Endodermal cell (in vitro differentiated cells): ENCODE data around the gene NDUFA12. TPM values are rescaled to one million over a fixed set of nuclear protein-coding genes. Genes with fewer than 3 reads are reported as not detected.

Experiments used
- DNase-seq: peaks from one replicate; pipeline ENCODE4 v3.0.0-alpha.2; 2017
- H3K27ac ChIP-seq: 2 replicates; pipeline ENCODE4 v1.5.1; 2013; ENCODE audit warnings: mild to moderate bottlenecking, low read depth, low read length, moderate library complexity
- H3K27me3 ChIP-seq: 2 replicates; pipeline ENCODE4 v1.6.1; 2013; ENCODE audit warnings: mild to moderate bottlenecking, low read length, moderate library complexity; ENCODE audit not compliant: insufficient read depth, control insufficient read depth, poor library complexity, severe bottlenecking
- H3K36me3 ChIP-seq: 2 replicates; pipeline ENCODE4 v1.7.0; 2013; ENCODE audit warnings: mild to moderate bottlenecking, low read length, moderate library complexity; ENCODE audit not compliant: control insufficient read depth, insufficient read depth
- H3K4me1 ChIP-seq: one replicate; pipeline ENCODE4 v1.7.0; 2013; ENCODE audit warnings: low read length; ENCODE audit not compliant: control insufficient read depth, insufficient read depth
- H3K4me3 ChIP-seq: 2 replicates; pipeline ENCODE4 v1.5.1; 2013; ENCODE audit warnings: mild to moderate bottlenecking, low read length, moderate library complexity
- H3K9ac ChIP-seq: 2 replicates; pipeline ENCODE4 v1.6.1; 2013; ENCODE audit warnings: mild to moderate bottlenecking, low read length, moderate library complexity; ENCODE audit not compliant: poor library complexity, severe bottlenecking; ENCODE audit errors: extremely low read depth
- H3K9me3 ChIP-seq: 2 replicates; pipeline ENCODE4 v1.6.1; 2013; ENCODE audit warnings: mild to moderate bottlenecking, low read length, moderate library complexity; ENCODE audit not compliant: control insufficient read depth
- H3K27ac Mint-ChIP-seq: 2 replicates; pipeline ENCODE4 v1.8.0; 2020; ENCODE audit warnings: mixed read lengths
- H3K27me3 Mint-ChIP-seq: 2 replicates; pipeline ENCODE4 v1.8.0; 2021; ENCODE audit warnings: mild to moderate bottlenecking, mixed read lengths; ENCODE audit not compliant: insufficient read depth
- H3K36me3 Mint-ChIP-seq: 2 replicates; pipeline ENCODE4 v1.8.0; 2020; ENCODE audit warnings: low read depth, mixed read lengths
- H3K4me1 Mint-ChIP-seq: 2 replicates; pipeline ENCODE4 v1.8.0; 2020; ENCODE audit warnings: mixed read lengths
- H3K4me3 Mint-ChIP-seq: 2 replicates; pipeline ENCODE4 v1.8.0; 2020; ENCODE audit warnings: mild to moderate bottlenecking, moderate library complexity, mixed read lengths
- H3K9me3 Mint-ChIP-seq: 2 replicates; pipeline ENCODE4 v1.8.0; 2020; ENCODE audit warnings: mild to moderate bottlenecking, mixed read lengths
- WGBS, 2 experiments: methylation state at CpG; one replicate each; pipeline versions ENCODE4 v1.1.5 to v1.1.7; 2013; ENCODE audit warnings: missing lambda C conversion rate in 2 of 2, mixed read lengths in 1 of 2; ENCODE audit not compliant: insufficient coverage in 1 of 2, insufficient read length in 1 of 2; 5-methylcytosine and 5-hydroxymethylcytosine counted together
- total RNA-seq, 2 donors: library from RNA; stranded (reverse); fragmentation: NEBNext Ultra II Directional in 1 of 2; extraction: Animal tissue kit (Norgen Biotek cat#: 25700) in 1 of 2; gene quantifications; 2 replicates in 1 of 2; 3 replicates in 1 of 2; pipeline ENCODE4 v1.2.1, GENCODE V29; 2021
- TF ChIP-seq, protein P1 (sequence below): fragments of 200-600 bp; sonication (generic); conservative IDR thresholded peaks from 2 replicates; pipeline ENCODE4 v1.5.0; 2021; ENCODE audit warnings: antibody characterized with exemption, mild to moderate bottlenecking

The NDUFA12 gene
- total RNA-seq, 2 donors from 2014 or later = 113 to 131 TPM

DNA sequence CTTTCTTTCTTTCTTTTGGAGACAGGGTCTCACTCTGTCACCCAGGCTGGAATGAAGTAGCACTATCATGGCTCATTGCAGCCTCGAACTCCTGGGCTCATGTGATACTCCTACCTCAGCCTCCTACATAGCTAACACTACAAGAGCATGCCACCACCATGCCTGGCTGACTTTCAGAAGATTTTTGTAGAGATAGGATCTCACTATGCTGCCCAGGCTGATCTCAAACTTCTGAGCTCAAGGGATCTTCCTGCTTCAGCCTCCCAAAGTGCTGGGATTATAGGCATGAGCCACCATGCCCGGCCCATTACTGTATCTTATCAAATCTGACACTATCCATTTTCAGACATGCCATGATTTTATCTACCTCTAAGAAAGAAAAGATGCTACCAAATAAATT, 31.6 kb downstream of the NDUFA12 start:
- Histone ChIP-seq H3K27ac (no peak overlapping the region), H3K4me1 (peaks cover 4% of the 10 kb centered on the region), H3K9ac (no peak overlapping the region), H3K4me3 (no peak overlapping the region), H3K9me3 (no peaks in the 10 kb centered on the region), H3K36me3 (peaks cover 8% of the 10 kb centered on the region), H3K27me3 (no peaks in the 10 kb centered on the region)
- Mint-ChIP-seq H3K36me3 (peaks cover 17% of the 10 kb centered on the region), H3K27ac (no peak overlapping the region), H3K4me3 (no peak overlapping the region), H3K27me3 (no peaks in the 10 kb centered on the region), H3K4me1 (no peaks in the 10 kb centered on the region), H3K9me3 (no peaks in the 10 kb centered on the region)
- TF ChIP-seq, protein P1, sequence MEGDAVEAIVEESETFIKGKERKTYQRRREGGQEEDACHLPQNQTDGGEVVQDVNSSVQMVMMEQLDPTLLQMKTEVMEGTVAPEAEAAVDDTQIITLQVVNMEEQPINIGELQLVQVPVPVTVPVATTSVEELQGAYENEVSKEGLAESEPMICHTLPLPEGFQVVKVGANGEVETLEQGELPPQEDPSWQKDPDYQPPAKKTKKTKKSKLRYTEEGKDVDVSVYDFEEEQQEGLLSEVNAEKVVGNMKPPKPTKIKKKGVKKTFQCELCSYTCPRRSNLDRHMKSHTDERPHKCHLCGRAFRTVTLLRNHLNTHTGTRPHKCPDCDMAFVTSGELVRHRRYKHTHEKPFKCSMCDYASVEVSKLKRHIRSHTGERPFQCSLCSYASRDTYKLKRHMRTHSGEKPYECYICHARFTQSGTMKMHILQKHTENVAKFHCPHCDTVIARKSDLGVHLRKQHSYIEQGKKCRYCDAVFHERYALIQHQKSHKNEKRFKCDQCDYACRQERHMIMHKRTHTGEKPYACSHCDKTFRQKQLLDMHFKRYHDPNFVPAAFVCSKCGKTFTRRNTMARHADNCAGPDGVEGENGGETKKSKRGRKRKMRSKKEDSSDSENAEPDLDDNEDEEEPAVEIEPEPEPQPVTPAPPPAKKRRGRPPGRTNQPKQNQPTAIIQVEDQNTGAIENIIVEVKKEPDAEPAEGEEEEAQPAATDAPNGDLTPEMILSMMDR = no peak
- no peak for DNase-seq
- WGBS, 2 experiments = 67 to 90% methylated on average over 1 to 2 of the region's 2 CpGs

- H3K4me3 ChIP-seq = no peak overlapping the region
- TF ChIP-seq, protein P1 = no peak
- no peaks in the 10 kb centered on the region for H3K27me3 ChIP-seq
- Mint-ChIP-seq H3K27ac (no peak overlapping the region), H3K4me1 (no peaks in the 10 kb centered on the region), H3K36me3 (peaks cover 17% of the 10 kb centered on the region), H3K27me3 (no peaks in the 10 kb centered on the region), H3K9me3 (no peaks in the 10 kb centered on the region), H3K4me3 (no peak overlapping the region)
- no peak overlapping the region for H3K27ac ChIP-seq
- WGBS, 2 experiments = 100% methylated on average over 1 of the region's 1 CpG; no CpG with 5 or more reads in 1 of the 2 experiments
- H3K9ac ChIP-seq = no peak overlapping the region
- H3K4me1 ChIP-seq = peaks cover 4% of the 10 kb centered on the region
- peaks cover 8% of the 10 kb centered on the region for H3K36me3 ChIP-seq
- no peak for DNase-seq
- H3K9me3 ChIP-seq = no peaks in the 10 kb centered on the region
Observed at GRCh38 chr12:94970560-94970959, 32.9 kb downstream of the NDUFA12 start.

- no peaks in the 10 kb centered on the region for H3K4me1 Mint-ChIP-seq
- TF ChIP-seq, protein P1 = no peak
Observed at GRCh38 chr12:94969424-94969823, 34.1 kb downstream of the NDUFA12 start.

More at GRCh38 chr12:94969424-94969823, 34.1 kb downstream of the NDUFA12 start:
- no peak overlapping the region for H3K27ac ChIP-seq
- DNase-seq = no peak
- H3K9ac ChIP-seq = no peak overlapping the region
- Mint-ChIP-seq H3K27ac (no peak overlapping the region), H3K4me3 (no peak overlapping the region), H3K27me3 (no peaks in the 10 kb centered on the region), H3K36me3 (peaks cover 15% of the 10 kb centered on the region), H3K9me3 (no peaks in the 10 kb centered on the region)
- H3K36me3 ChIP-seq = peaks cover 8% of the 10 kb centered on the region
- no peak overlapping the region for H3K4me3 ChIP-seq
- H3K4me1 ChIP-seq = peaks cover 4% of the 10 kb centered on the region
- H3K27me3 ChIP-seq = no peaks in the 10 kb centered on the region
- no peaks in the 10 kb centered on the region for H3K9me3 ChIP-seq
